RCC 7860 (cell line): ENCODE data around the gene MTARC1.

Experiments used
- DNase-seq: peaks from one replicate; pipeline ENCODE4 v3.0.0-alpha.2; 2015; ENCODE audit warnings: low spot score
- FAIRE-seq: peaks from 2 replicates; lab custom pipeline; 2012; peaks lifted over from hg19 to GRCh38; lab: Jason Lieb, UNC

Gene MTARC1

DNA sequence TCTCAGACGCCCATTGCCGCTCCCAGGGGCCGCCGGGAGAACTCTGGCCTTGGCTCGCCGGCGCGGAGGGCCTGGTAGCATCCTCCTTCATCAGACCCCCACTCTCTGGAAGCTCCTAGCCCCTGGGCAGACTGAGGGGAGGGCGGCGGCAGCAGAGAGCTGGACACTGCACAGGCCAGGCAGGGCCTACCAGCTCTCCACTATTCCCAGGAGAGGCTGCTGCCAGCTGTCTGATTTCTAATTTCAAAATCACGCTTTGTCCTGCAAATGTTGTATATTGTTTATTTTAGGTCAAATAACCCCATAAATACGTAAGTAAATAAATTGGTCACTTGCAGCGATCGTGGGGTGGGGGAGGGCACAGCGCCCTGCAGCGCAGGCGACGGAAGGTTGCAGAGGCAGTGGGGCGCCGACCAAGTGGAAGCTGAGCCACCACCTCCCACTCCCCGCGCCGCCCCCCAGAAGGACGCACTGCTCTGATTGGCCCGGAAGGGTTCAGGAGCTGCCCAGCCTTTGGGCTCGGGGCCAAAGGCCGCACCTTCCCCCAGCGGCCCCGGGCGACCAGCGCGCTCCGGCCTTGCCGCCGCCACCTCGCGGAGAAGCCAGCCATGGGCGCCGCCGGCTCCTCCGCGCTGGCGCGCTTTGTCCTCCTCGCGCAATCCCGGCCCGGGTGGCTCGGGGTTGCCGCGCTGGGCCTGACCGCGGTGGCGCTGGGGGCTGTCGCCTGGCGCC, at the start of gene MTARC1:
TSS of gene MTARC1 (plus strand) at position 577 of the 732 bp plus-strand sequence. CDS start at position 609, 32 bp downstream.
- no peak for FAIRE-seq

DNA sequence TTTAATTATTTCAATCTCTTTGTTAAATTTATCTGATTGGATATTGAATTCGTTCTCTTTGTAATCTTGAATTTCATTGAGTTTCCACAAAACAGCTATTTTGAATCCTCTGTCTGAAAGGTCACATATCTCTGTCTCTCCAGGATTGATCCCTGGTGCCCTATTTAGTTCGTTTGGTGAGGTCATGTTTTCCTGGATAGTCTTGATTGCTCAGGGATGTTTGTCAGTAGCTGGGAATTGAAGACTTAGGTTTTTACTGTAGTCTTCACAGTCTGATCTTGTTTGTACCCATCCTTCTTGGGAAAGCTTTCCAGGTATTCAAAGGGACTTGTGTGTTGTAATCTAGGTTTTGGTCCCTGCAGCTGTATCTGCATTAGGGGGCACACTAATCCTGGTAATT, 45.4 kb upstream of the MTARC1 start:
- DNase-seq: no peak
- FAIRE-seq: no peak

More for the DNA sequence above, at the start of gene MTARC1:
- DNase-seq: no peak

DNA sequence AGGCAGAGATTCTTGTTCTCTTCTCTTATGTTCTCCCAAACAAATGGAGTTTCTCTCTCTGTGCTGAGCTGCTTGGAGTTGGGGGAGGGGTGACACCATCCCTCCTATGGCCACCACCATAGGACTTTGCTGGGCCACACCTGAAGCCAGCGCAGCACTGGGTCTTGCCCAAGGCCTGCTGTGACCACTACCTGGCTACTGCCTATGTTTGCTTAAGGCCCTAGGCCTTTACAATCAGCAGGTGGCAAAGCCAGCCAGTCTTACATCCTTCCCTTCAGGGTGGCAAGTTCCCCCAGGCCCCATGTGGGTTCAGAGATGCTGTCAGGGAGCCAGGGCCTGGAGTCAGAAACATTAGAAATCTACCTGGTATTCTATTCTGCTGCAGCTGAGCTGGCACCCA, 44.9 kb upstream of the MTARC1 start:
- DNase-seq (no peak), FAIRE-seq (no peak)

DNA sequence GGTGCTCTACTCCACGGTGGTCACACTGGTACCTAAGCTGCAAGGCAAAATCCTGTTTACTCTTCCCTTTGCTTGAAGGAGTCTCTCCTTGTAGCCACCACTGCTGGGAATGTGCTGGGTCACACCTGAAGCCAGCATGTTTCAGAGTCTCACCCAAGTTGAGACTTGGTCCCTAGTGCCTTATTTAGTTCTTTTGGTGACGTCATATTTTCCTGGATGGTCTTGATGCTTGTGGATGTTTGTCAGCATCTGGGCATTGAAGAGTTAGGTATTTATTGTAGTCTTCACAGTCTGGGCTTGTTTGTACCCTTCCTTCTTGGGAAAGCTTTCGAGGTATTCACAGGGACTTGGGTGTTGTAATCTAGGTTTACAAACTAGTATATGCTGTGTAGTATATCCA, 44.2 kb upstream of the MTARC1 start:
- FAIRE-seq: no peak

DNA sequence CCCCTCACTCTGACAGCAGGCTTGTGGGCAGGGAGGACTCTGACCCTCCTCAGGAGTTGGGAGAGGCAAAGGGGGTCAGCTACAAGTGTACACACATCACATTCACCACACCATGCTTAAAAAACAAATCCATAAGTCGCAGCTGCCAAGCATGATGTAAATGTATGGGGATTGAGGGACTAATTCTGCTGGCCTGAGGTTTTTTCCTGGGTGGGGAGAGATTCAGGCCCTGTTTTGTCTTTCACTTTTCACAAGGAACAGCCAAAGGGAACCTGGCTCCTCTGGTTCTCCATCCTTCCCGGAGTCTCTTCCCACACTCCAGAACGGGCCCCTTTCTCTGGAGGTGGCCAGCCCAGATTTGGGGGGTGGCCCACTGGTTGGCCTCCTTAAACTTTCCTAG, 39.9 kb upstream of the MTARC1 start:
- no peak for FAIRE-seq
- no peak for DNase-seq

More for the DNA sequence above, 44.2 kb upstream of the MTARC1 start:
- DNase-seq: no peak

DNA sequence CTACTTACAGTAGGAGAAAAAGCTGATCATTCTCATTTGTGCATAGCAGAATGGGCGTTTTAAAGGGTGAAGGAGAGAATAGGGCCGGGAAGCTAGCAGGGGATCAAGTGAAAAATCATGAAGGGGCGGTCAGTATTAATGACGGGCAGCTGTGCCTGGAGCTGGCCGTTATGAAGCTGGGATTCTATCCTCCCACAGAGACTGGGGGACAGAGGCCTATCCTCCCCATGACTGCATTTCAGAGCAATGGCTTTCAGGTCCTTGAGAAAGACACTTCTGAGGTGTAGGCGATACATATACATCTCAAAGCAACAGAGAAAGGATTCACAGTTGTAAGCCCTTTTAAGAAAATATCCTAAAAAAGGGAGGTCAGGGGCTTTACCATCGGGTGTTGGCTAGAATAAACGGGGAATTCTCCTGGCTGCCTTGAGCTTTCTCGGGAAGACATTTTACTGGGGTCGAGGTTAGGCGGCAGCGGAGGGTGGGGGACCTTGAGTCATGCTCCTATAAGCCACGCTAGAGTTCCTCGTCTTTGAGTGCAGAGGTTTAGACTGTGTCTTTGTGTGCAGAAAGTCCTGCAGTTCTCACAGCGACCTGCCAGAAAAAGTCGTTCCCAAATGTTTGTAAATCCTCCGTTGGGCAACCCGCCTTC, 39.1 kb upstream of the MTARC1 start:
- DNase-seq: no peak
- no peak for FAIRE-seq

DNA sequence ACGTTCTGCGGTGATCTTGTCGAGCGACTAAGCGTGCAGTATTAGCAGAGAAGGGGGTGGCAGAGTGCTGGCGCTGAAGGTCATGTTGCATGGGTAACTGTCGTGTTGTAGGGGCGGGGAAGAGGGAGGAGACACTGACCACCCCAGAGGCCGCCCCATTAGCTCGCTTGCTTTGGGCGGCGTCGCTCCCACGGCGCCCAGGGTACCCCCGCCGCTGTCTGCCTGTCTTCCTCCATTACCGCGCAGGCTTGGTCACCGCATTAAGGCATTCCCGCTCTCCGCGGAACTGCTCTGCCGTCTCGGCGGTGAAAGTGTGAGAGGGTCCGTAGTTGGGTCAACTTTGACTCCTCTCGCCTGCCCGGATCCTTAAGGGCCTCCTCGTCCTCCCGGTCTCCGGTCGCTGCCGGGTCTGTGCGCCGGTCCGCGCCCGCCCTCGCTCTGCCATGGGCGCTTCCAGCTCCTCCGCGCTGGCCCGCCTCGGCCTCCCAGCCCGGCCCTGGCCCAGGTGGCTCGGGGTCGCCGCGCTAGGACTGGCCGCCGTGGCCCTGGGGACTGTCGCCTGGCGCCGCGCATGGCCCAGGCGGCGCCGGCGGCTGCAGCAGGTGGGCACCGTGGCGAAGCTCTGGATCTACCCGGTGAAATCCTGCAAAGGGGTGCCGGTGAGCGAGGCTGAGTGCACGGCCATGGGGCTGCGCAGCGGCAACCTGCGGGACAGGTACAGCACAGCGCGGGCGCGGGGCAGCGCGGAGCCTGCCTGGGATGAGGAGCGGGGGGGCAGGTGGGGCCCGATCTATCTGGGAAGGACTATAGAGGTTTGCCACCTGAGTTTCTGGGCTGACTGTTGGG, 38.4 kb upstream of the MTARC1 start, which contains the start of gene MTARC2:
TSS of gene MTARC2 (plus strand) at position 234 of the 846 bp plus-strand sequence. CDS start at position 444, 210 bp downstream.
- DNase-seq: peak; percentile 45
- no peak for FAIRE-seq

DNA sequence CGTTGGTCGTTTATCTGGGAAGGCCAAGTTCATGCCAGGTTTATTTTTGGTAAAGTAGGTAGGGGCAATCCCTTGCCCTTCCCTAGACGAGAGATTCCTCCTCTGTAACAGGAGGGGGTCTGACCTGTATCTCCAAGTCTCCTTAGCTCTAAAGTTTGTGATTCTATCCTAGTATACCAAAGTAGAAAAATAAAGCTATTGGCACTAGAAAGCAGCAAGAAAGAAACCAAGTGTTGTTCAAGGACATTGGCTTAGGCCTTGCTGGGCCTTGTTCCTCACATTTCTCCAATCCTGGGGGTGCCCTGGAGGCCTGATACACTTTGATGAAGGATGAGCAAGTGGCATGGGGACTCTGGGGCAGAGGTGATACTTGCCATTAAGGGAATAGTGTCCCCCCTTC, 37.8 kb upstream of the MTARC1 start:
- FAIRE-seq: no peak
- no peak for DNase-seq

DNA sequence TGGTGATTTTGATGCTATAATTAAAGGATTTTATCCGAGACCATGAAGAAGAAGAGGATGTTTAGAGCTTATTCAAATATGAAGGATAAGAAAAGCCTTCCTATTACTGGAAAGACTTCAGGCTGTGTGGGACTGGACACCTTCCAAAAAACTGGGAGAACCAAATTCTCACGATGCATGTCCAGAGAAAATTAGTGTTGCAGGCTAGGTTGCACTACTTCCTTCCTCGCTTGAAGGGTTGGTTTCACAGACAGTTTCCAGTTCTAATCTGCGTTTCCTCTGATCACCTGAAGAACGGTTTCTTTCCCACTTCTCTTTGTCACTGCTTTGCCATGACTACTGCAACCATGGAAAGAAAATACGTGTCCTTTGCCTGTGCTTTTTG, 36.6 kb upstream of the MTARC1 start:
- FAIRE-seq (no peak), DNase-seq (no peak)

DNA sequence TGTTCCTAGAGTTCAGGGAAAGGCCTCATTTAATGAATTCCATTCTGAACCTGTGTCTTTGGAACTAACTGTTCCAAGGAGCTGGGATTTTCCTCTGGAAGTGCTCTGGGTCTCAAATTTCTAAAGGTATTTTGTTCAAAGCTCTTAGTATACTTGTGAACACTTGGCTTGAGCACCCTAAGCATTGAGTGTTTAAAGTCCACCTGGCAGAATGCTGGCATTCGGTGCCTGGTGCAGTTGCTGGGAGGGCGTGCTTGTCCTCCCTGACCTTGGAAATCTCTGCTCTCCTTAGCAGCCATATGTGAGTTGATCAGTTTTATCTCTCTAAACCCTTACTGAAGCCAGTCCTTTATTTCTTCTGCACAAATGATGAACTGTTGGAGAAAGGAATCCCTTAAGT, 35.6 kb upstream of the MTARC1 start:
- no peak for DNase-seq
- no peak for FAIRE-seq

DNA sequence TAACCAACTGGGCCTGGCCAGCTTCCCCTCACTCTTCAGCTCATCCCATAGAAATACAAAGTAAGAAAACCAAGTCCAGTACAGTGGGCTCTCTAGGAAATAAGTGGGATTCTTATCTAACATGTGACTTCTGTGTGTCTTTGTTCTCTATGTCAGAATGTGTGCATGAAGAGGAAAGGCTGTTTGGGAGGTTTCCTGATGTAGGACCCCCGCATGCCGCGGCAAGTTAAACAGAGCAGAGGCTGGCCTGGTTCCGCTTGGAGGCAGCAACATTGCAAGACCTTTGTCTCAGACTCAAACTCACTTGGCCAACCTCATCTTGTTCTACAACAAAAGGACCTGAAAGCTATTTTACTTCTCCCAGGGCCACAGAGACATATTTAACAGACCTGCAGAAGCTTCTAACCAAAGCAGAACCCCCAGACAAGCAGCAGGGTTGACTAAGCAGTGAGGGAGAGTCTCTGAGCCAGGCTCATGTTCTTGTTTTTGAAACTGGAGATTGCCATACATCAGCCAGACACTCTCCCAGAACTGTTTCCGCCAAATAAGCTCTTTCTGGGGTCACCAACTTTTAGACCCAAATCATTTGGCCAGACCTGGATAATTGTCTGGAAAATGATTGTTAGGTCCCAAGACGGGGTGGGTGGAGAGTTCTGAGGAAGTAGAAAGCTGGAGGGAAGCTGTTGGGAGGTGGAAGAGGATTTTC, 32.3 kb upstream of the MTARC1 start:
- DNase-seq (no peak), FAIRE-seq (no peak)

DNA sequence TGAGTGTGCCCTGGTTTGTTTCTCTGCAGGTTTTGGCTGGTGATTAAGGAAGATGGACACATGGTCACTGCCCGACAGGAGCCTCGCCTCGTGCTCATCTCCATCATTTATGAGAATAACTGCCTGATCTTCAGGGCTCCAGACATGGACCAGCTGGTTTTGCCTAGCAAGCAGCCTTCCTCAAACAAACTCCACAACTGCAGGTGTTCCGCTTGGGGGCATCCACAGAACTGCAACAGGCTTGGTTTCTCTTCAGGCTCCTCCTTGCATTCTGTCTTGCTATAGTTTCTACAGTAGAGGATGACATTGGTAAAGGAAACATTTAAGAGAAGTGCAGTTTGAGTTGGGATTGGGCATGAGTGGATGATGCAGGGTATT, 31.8 kb upstream of the MTARC1 start:
- no peak for FAIRE-seq
- no peak for DNase-seq

DNA sequence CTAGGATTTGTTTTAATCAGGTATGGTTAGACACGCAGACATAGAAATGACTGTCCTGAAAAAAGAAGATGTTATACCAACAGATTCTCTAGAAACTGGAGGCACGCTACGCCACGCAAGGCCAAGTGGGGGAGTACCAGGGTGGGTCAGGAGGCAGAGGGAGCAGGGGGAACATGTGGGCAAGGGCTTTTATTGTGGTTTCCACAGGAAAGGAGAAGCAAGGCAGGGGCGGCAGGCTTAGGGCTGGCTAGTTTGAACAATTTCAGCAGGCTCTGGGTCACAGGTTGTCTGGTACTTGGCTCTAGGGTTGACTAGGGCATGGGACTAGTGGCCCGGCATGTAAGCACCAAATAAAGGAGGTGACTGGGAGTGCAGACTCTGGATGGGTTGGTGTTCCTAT, 31.4 kb upstream of the MTARC1 start:
- no peak for FAIRE-seq
- no peak for DNase-seq

DNA sequence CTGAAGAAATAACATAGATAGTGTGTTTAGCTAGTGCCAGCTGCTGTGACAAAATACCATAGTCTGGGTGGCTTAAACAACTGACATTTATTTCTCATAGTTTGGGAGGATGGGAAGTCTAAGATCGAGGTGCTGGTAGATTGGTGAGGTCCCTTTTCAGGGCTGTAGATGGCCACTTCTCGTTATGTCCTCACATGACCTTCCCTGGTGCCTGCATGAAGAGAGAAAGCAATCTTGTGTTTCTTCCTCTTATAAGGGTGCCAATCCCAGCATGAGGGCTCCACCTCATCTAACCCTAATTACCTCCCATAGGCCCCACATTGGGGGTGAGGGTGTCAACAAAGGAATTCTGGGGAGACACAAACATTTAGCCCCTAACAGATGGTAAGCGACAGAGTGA, 29.3 kb upstream of the MTARC1 start:
- DNase-seq: no peak
- FAIRE-seq: no peak

DNA sequence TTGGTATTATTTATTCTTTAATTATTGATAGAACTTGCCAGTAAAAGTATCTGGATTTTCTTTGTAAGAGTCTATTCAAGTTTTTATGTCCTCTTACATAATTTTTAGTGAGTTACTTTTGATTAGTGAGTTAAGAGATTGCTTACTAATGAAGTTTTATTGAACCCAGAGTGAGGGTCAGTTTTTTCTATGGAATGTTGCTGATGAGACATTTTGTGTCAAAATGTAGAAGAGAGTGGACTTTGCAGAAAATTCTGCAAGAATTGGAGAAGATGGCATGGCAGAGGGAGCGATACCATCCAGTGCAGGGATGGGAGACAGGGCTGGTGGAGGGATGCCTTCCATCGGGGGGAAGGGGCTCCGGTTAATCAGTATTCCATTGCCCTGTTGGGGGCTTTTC, 27.6 kb upstream of the MTARC1 start:
- no peak for DNase-seq
- FAIRE-seq: no peak

DNA sequence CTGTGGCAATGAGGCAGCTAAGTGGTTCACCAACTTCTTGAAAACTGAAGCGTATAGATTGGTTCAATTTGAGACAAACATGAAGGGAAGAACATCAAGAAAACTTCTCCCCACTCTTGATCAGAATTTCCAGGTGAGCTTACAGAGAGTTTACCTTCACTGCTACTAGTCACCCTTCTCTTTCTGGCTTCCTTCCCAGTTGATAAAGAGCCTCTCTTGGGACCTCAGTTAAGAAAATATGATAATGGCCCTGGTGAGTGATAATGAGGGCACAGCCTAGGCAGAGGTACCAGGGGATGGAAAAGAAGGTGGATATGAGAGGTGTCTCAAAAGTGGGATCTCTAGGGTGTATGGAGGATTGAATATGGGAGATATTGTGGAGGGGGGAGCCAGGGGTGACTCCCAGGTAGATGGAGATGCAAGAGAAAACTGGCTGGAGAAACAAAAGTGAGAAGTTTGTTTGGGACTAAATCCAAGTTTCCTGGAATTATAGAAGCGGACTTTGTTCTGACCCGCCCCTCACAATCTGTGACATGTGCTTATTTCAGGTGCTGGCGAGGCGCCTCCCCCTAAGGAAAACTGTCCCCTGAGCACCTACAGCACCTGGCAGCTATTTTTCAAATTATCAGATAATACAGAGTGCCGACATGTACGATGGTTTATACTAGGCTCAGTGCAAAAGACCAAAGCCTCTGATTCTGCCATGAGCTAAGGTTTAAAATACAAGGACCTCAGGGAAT, 24.9 kb upstream of the MTARC1 start:
- FAIRE-seq (no peak), DNase-seq (no peak)

DNA sequence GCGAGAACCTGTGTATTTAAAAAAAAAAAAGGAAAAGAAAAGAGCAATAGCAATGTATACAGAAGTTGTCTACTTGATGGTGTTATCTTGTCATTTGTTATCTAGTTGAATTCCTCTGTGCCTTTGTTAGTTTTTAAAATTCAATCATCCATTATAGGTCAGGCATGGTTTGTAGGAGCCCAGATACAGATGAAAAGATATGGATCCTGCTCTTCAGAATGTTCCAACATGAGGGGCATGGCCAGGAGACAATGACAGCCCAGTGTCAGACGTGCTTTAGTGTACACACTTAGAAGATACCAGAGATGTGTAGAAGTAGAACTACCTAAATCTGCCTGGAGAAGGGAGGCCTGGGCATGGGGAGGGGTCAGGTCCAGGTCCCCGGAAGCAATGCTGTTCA, 22.0 kb upstream of the MTARC1 start:
- FAIRE-seq (no peak), DNase-seq (no peak)

DNA sequence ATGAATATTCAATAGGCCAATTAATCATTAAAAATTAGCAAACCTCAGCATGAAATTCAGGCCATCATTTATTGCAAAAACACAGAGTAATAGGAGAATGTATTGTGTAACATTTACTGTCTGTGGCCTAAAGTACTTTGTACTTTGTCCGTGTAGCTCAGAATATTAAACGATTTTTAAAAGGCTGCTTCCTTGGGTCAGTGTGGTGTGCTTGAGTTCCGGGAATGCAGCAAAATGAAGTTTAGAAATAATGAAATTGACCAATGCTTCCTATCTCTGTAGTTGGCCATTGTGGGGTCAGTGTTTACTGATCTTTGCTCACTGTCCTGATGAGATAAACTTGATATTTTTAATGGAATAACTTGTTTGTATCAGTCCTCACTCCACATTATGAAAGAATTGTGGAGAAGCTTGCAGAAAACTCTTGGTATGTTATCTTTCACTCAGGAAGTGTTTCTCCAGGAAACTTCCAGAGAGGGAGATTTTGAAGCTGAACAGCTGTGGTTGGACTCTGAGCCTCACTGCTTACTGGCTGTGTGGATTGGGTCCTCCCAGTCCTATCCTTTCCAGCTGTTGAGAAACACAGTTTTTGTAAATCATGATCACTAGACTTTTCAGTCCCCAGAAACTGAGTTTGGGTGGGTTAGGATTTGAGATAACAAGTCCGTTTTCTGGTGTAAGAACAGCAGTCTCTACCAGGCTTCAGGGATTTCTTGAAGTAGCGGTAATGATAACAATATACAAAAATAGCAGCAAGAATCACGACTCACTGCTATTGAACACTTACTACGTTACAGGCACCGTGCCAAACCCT, 19.2 kb upstream of the MTARC1 start:
- no peak for DNase-seq
- no peak for FAIRE-seq

DNA sequence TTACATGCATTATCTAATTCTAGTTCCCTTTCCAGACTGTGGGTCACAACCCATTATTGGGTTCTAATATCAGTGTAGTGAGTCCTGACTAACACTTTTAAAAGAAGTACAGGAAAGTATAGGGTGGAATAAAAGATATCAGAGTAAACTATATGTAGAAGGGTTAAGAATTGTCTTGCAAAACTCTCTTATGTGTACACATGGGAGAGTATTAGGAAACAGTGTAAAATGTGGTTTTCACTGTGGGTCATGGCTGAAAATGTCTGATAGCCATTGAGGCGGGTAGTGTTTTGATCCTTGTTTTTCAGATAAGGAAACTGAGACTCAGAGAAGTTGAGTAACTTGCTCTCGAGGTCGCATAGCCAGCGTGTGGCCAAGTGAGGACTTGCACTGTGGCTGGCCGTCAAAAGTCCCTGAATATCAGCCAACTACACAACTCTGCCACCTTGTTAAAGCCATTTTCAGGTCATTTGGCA, 18.5 kb upstream of the MTARC1 start:
- DNase-seq (no peak), FAIRE-seq (no peak)
